ENCODE measurements around the gene C16orf96. TPM values are rescaled to one million over a fixed set of nuclear protein-coding genes. Genes with fewer than 3 reads are reported as not detected.

The C16orf96 gene
- total and polyA plus RNA-seq, 2 of the 8 experiments (the other 6 are each of a cell fraction or from before 2014, with no cell fraction given) = 1.0 to 1.3 TPM

- no peak overlapping the region for H2BK15ac ChIP-seq (ENCODE audit: low read length)
- 93% methylated on average over 8 of the region's 8 CpGs; no CpG with 5 or more reads in 1 of the 2 experiments for WGBS, 2 experiments (ENCODE audit: extremely low coverage in 1 of 2, insufficient coverage in 1 of 2, insufficient read length in 1 of 2, insufficient replicate concordance in 2 of 2, low coverage in 1 of 2, low lambda C conversion rate in 2 of 2, missing lambda C conversion rate in 1 of 2)
- peaks cover 0 to under 1% of the 10 kb centered on the region in 2 experiments; a peak in 1 of 4 replicates for H3K79me2 ChIP-seq (ENCODE audit: control insufficient read depth in 1 of 2, insufficient read depth in 2 of 2, low read length in 2 of 2)
- H3K79me1 ChIP-seq (ENCODE audit: low read depth, low read length) = no peaks in the 10 kb centered on the region; the same call in 1 of the 2 replicates
- H3K4me1 ChIP-seq (replicated peaks in 1 of 4; ENCODE audit: control insufficient read depth in 3 of 4, insufficient read depth in 4 of 4, low read length in 3 of 4) = peaks cover 0 to 2% (median under 1%) of the 10 kb centered on the region in 4 experiments; a peak in 5 of 7 replicates
- H3K18ac ChIP-seq (ENCODE audit: extremely low read depth, low read length) = no peak overlapping the region
- no peak overlapping the region for H2BK5ac ChIP-seq (ENCODE audit: low read depth, low read length)
- H4K5ac ChIP-seq (ENCODE audit: insufficient read length, low read depth, low read length) = no peak overlapping the region
- H2BK120ac ChIP-seq (replicated peaks; ENCODE audit: low read depth, low read length) = no peak overlapping the region
- DNase-seq (ENCODE audit: low read depth in 1 of 2, low spot score in 2 of 2) (no peak), FAIRE-seq (no peak)
- CTCF ChIA-PET (ENCODE audit: partially characterized antibody) = interaction anchor here (0.6 to 35.4 kb wide), 14 partner anchors 12 to 1643 kb away, joined by 3 to 968 read pairs (median 5); partner anchors contain the start of genes C16orf96, CDIP1, HMOX2 and MGRN1
- H3K23me2 ChIP-seq (ENCODE audit: low read depth, low read length) = no peaks in the 10 kb centered on the region
- peaks cover 10 to 20% (median 16%) of the 10 kb centered on the region in 4 experiments; a peak in 6 of 8 replicates for H3K36me3 ChIP-seq (ENCODE audit: control insufficient read depth in 2 of 4, insufficient read depth in 4 of 4, low read length in 3 of 4)
- H3K4me2 ChIP-seq (ENCODE audit: insufficient read depth in 1 of 2, low read depth in 2 of 2, low read length in 2 of 2) = no peak overlapping the region
- no peak overlapping the region for H2AFZ ChIP-seq (ENCODE audit: low read length)
- H3K27ac ChIP-seq (ENCODE audit: low read depth, low read length) = no peak overlapping the region
- H4K91ac ChIP-seq (replicated peaks; ENCODE audit: insufficient read length, low read length) = no peak overlapping the region
- no peak overlapping the region for H3K4me3 ChIP-seq (ENCODE audit: extremely low read depth in 1 of 4, insufficient read depth in 2 of 4, low read depth in 3 of 4, low read length in 4 of 4)
- H3K9me3 ChIP-seq (ENCODE audit: insufficient read depth in 2 of 2, low read depth in 1 of 2, low read length in 1 of 2) = no peaks in the 10 kb centered on the region
- H4K20me1 ChIP-seq (replicated peaks in 1 of 2; ENCODE audit: control insufficient read depth in 1 of 2, insufficient read depth in 2 of 2, low read length in 2 of 2) = peaks cover 6 to 17% of the 10 kb centered on the region in 2 experiments
- no peak overlapping the region for H3K9ac ChIP-seq (replicated peaks in 1 of 4; ENCODE audit: extremely low read depth in 1 of 4, low read depth in 3 of 4, low read length in 3 of 4)
- POLR2A ChIA-PET (ENCODE audit: partially characterized antibody) = interaction anchor here (0.6 to 1.6 kb wide), 6 partner anchors 13 to 1471 kb away, joined by 3 to 5 read pairs (median 3); partner anchors contain the start of gene NMRAL1
- H3K56ac ChIP-seq (replicated peaks; ENCODE audit: insufficient read length, low read depth, low read length) = no peak overlapping the region
- no peak overlapping the region for H3K4ac ChIP-seq (replicated peaks; ENCODE audit: insufficient read length, low read depth, low read length)
- no peak overlapping the region for H2BK12ac ChIP-seq (ENCODE audit: low read depth, low read length)
- H4K8ac ChIP-seq (ENCODE audit: extremely low read depth, insufficient read depth, low read length) = no peak overlapping the region
- H3K14ac ChIP-seq (ENCODE audit: insufficient read length) = no peak overlapping the region
- H3K23ac ChIP-seq (ENCODE audit: insufficient read length) = no peak overlapping the region
- H2AK5ac ChIP-seq (ENCODE audit: low read depth, low read length) = no peak overlapping the region
- H2BK20ac ChIP-seq (ENCODE audit: low read length) = no peak overlapping the region
- H3K27me3 ChIP-seq (replicated peaks in 1 of 4; ENCODE audit: control insufficient read depth in 3 of 4, extremely low read depth in 1 of 4, insufficient read depth in 3 of 4, low read length in 3 of 4) = no peaks in the 10 kb centered on the region
- TF ChIP-seq RFX5 (IDR thresholded peaks at IDR 0.05; ENCODE audit: borderline replicate concordance, low read depth, low read length) = no peak
- TF ChIP-seq EGR1 (IDR thresholded peaks at IDR 0.05; ENCODE audit: borderline replicate concordance, low read depth, low read length) = no peak
- TF ChIP-seq TCF12 (IDR thresholded peaks at IDR 0.05; ENCODE audit: low read depth, low read length) = no peak
- no peak; the same call in 1 of the 2 replicates for TF ChIP-seq POLR2AphosphoS5 (IDR thresholded peaks at IDR 0.05; ENCODE audit: low read depth, low read length)
- no peak for TF ChIP-seq TAF1 (IDR thresholded peaks at IDR 0.05; ENCODE audit: low read depth, low read length)
- no peak for TF ChIP-seq SIN3A (conservative IDR thresholded peaks at IDR 0.05 in 1 of 2, IDR thresholded peaks at IDR 0.05 in 1 of 2; ENCODE audit: low read depth in 1 of 2, low read length in 2 of 2)
- no peak for TF ChIP-seq TBP (IDR thresholded peaks at IDR 0.05; ENCODE audit: low read depth, low read length)
- no peak for TF ChIP-seq NRF1 (IDR thresholded peaks at IDR 0.05; ENCODE audit: low read depth, low read length)
Measured at GRCh38 chr16:4509420-4509819, 46.7 kb upstream of the C16orf96 start.

All from H1 (cell line).